Inferior parietal cortex (tissue), 1 donor: Measurements from ENCODE around the gene NECTIN2.
"Not testable (repeated sequence)": the region's sequence is repeated elsewhere in the genome, so short reads cannot be mapped to it uniquely, and the experiment has no call there.

ENCODE experiments used
- DNase-seq: peaks from one replicate; pipeline ENCODE4 v3.0.0-alpha.2; 2016; ENCODE audit errors: extremely low spot score

Gene NECTIN2

DNA sequence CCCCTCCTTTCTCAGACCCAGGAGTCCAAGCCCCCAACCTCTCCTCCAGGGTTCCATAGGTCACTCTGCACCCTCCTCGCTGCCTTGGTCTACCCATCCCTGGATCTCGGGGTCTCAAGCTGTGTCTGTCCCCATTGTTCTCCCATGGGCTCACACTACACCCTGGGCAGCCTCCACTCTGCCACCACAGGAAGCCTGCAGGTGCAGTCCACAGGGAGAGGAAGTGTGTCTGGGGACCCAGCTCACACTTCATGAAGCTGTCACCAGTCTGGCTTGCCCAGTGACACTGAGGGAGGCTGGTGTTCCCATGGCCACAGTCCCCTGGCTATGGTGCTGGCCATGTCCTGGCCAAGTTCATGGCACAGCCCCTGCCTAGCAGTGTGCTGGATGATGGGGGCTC is 5.3 kb downstream of the NECTIN2 start:
- no peak for DNase-seq

DNA sequence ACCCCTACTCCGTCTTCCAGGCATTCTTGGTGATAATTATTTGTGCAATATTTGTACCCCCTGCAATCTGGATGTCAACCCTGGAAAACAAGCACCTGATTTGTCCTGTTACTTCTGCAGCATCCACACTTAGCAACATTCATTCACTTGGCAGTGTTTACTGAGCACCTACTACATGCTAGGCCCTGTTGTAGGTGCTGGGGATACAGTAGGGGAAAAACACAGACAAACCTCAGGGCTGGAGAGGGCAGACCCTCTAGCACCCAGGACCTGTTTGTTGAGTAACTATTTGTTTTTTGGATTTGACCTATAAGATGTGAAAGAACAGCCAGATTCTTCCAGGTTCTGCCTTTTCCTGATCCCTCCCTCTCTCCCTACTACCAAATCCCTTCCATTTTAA is 9.5 kb downstream of the NECTIN2 start:
- DNase-seq: no peak

DNA sequence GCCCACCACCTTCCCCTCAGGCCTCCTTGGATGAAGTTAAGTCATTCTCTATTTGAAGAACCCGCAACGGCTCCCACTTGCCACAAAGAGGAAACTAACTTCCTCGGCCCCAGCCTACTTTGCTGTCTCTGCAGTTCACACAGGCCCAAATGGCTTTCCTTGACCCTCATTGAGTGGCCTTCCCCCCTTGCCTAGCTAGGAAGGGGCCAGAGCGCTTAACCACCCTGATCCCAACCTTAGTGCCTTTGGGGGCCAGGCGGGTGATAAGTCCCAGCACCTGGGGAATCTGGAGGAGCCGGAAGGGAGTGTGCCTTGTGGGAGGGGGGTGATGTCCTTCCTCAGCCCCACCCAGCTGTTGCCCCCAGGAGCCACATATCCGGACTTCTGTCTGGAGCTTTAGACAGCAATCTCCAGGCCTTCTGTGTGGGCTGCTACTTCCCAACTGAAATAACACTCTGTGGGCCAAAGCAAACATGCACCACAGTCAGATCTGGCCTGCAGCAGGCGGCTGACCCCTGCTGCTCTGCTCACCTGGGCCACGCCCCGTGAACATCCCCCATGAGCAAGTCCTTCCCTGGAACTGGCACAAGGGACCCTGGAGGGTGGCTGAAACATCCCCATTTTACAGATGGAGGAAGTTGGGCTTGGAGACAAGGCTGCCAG is 10.5 kb downstream of the NECTIN2 start:
- no peak for DNase-seq

DNA sequence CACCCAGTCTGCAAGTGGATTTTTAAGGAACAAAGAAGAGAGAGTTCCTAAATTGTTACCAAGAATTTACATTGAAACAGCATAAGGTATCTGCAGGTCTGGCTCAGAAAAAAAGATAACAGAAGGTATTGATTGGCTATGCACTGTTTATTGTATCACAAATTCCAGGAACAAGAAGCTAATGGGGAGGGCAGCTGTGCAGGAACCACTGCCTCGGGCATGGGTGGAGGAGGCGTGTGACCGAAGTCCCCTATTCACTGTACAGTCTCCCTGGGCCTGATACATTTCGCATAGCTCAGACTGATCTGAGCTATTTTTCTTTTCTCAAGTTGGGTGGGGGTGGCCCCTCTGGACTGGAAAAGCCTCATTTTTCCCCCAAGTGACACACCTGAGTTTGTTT is 11.7 kb downstream of the NECTIN2 start:
- DNase-seq: no peak

DNA sequence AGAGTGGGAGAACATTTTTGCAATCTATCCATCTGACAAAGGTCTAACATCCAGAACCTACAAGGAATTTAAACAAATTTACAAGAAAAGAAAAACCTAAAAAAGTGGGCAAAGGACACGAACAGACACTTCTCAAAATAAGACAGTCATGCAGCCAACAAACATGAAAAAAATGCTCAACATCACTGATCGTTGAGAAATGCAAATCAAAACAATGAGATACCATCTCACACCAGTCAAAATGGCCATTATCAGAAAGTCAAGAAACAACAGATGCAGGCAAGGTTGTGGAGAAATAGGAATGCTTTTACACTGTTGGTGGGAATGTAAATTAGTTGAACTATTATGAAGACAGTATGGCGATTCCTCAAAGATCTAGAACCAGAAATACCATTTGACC is 15.5 kb downstream of the NECTIN2 start:
- DNase-seq: not testable (repeated sequence)

DNA sequence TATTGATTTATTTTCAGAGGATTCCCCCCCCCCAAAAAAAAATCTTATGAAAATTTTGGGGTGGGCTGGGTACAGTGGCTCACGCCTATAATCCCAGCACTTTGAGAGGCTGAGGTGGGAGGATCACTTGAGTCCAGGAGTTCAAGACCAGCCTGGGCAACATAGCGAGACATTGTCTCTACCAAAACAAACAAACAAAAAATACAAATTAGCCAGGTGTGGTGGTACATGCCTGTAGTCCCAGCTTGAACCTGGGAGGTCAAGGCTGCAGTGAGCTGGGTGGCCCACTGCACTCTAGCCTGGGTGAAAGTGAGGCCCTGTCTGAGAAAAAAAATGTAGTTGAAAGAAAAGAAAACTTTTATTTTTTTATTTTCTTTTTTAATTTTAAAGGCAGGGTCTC is 17.9 kb downstream of the NECTIN2 start:
- DNase-seq: no peak

DNA sequence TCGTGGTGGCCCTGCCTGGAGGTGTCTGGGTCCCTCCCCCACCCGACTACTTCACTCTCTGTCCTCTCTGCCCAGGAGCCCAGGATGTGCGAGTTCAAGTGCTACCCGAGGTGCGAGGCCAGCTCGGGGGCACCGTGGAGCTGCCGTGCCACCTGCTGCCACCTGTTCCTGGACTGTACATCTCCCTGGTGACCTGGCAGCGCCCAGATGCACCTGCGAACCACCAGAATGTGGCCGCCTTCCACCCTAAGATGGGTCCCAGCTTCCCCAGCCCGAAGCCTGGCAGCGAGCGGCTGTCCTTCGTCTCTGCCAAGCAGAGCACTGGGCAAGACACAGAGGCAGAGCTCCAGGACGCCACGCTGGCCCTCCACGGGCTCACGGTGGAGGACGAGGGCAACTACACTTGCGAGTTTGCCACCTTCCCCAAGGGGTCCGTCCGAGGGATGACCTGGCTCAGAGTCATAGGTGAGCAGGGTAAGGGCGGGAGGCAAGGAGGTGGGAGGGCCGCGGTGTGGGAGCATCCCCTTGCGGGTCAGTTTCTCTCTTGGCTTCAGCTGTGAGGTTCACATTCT is 19.2 kb downstream of the NECTIN2 start:
- DNase-seq: no peak

DNA sequence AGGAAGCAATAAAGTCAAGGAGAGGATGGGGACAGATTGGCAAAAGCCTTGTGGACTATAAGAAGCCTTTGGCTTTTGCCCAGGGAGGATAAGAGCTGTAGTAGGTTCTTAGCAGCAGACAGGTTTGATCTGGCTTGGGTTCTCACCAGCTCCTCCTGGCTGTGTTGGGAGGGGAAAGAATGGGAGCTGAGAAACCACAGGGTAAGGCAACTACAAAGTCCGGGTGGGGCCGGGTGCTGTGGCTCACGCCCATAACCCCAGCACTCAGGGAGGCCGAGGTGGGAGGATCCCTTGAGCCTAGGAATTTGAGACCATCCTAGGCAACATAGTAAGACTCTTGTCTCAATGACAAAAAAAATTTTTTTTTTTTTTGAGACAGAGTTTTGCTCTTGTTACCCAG is 20.6 kb downstream of the NECTIN2 start:
- no peak for DNase-seq

DNA sequence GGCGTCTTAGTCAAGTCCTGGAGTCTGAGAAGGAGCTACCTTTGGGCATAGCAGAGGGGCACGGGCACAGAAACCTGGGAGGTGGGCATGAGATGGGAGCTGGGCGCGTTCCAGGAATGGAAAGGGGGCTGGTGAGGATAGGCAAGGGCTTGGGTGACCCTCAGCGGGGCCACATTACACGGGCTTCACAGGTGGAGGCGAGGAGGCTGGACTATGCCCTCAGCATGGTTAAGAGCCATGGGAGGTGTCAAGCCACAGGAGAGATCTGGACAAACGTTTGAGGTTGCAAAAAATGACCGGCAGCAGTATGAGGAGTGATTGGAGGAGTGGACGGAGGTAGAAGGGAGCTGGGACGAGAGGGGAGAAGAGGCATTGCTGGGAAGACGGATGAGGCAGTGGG is 21.5 kb downstream of the NECTIN2 start:
- DNase-seq: no peak

DNA sequence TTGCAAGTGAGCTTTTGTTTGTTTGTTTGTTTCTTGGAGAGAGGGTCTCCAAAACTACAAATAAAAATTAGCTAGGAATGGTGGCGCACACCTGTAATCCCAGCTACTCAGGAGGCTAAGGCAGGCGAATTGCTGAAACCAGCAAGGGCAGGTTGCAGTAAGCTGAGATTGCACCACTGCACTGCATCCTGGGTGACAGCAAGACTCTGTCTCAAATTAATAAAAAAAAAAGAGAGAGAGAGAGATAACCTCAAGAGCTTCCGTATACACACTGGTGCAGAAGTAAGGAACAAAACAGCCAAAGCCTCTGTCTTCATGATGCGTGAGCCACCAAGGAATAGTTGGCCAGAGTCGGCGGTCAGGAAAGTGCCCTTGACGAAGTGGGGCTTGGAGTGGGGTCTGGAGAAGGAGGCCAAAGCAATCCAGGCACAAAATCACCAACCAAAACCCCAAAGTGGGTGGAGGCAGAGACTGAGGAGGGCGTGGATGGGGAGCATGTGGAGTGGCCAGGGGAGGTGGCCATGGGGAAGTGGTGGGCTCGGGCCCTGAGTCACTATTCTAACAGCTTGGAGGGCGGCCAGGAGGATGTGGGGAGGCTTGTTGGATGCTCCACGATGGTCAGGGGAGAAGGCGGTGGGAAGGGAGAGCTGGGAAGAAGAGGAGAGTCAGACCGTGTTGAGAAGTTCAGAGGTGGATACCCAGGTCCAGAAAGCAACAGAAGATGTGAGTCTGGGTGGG is 23.8 kb downstream of the NECTIN2 start:
- no peak for DNase-seq

DNA sequence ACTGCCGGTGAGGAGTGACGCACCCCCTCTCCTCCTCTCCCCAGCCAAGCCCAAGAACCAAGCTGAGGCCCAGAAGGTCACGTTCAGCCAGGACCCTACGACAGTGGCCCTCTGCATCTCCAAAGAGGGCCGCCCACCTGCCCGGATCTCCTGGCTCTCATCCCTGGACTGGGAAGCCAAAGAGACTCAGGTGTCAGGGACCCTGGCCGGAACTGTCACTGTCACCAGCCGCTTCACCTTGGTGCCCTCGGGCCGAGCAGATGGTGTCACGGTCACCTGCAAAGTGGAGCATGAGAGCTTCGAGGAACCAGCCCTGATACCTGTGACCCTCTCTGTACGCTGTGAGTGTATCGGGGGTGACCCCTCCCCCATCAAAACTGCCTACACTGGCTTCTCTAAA is 25.7 kb downstream of the NECTIN2 start:
- DNase-seq: no peak

DNA sequence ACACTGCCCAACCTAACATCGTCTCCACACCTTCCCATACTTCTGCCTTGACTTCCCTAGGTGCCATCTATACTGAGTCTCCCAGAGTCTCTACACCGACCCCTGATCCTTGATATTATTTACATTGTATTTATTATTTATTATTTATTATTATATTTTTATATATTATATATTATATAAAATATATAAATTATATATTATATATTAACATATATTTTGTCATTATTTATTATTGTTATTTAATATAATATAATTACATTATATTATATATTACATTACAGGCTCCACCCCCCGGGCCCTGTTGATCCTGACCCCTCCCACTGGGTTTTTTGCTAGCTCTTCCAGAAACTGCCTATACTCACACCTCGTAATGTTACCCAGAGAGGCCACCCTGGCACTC is 26.6 kb downstream of the NECTIN2 start:
- no peak for DNase-seq

DNA sequence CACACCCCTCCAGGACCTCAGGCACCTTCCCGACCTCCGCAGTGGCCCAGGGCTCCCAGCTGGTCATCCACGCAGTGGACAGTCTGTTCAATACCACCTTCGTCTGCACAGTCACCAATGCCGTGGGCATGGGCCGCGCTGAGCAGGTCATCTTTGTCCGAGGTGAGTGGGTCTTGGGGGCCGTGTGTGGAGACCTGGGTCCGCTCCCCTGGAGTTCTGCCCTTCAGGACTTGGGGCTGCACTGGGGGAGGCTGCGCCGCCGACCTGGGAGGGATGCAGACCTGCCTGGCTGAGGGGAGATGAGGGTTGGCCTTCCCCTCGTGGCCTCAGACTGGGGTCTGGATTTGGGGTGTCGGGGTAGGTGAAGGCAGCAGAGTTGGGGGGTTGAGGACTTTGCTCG is 28.2 kb downstream of the NECTIN2 start:
- no peak for DNase-seq

DNA sequence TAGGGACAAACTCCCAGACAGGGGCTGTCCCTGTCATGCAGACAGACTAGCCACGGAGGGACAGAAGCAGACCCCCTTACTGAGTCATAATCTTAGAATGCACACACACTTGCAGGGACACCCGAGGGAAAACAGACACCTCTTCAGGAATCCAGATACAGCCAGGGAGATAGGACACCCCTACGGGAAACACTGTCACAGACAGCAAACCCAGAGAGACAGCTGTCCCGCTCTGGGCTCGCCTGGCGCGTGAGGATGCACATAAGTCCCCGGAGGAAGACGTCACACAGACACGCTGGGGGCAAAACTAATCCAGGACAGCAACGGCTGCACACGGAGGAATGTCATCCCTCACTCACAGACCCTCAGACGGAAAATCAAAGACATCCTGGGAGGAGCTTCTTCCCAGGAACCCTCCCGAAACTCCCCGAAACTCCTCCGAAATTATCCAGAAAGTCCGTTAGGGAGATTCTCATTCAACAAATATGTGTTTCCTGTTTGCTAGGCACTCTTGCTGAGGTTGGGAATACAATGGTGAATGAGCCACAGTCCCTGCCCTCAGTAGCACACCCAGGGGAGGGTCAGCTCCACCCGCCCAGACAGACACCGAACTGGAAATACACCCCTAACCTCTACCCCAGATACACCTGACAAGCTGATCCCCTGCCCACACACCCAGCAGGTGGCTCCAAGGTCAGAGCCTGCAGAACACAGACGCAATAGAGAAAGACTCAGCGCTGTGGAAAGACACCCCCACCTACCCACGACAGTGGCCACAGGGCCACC is 29.8 kb downstream of the NECTIN2 start:
- DNase-seq: no peak

DNA sequence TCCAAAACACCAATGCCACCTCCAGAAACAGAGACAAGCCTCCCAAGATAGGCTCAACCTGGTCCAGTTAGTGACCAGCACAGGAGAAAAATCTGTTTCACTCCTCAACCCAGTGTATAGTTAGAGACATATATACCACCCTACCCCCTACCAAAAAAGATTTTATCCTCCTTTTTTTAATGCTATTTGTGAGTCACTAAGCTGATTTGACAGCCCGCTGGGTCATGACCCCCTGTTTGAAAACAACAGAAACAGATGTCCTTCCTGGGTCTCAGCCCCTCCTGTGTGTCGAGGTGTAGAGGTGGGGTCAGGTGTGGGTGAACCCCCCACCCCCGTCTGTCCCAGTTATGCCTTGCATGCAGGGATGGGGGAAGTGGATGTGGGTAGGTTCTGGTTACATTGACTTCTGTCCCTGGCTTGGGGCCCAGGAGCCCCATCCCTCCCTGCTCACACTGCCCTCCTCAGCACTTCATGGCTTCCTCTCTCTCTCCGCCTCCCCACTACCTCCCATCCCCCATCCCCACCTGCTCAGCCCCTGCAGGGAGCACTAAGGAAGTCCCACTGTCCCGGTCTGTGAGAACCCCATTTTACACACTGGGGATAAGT is 30.9 kb downstream of the NECTIN2 start:
- DNase-seq: no peak

DNA sequence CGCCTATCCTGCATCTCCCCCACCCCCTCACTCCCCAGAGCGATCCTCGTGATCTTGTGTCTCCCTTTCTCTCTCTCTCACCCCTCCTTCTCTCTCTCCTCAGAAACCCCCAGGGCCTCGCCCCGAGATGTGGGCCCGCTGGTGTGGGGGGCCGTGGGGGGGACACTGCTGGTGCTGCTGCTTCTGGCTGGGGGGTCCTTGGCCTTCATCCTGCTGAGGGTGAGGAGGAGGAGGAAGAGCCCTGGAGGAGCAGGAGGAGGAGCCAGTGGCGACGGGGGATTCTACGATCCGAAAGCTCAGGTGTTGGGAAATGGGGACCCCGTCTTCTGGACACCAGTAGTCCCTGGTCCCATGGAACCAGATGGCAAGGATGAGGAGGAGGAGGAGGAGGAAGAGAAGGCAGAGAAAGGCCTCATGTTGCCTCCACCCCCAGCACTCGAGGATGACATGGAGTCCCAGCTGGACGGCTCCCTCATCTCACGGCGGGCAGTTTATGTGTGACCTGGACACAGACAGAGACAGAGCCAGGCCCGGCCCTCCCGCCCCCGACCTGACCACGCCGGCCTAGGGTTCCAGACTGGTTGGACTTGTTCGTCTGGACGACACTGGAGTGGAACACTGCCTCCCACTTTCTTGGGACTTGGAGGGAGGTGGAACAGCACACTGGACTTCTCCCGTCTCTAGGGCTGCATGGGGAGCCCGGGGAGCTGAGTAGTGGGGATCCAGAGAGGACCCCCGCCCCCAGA is 32.2 kb downstream of the NECTIN2 start:
- DNase-seq: no peak

DNA sequence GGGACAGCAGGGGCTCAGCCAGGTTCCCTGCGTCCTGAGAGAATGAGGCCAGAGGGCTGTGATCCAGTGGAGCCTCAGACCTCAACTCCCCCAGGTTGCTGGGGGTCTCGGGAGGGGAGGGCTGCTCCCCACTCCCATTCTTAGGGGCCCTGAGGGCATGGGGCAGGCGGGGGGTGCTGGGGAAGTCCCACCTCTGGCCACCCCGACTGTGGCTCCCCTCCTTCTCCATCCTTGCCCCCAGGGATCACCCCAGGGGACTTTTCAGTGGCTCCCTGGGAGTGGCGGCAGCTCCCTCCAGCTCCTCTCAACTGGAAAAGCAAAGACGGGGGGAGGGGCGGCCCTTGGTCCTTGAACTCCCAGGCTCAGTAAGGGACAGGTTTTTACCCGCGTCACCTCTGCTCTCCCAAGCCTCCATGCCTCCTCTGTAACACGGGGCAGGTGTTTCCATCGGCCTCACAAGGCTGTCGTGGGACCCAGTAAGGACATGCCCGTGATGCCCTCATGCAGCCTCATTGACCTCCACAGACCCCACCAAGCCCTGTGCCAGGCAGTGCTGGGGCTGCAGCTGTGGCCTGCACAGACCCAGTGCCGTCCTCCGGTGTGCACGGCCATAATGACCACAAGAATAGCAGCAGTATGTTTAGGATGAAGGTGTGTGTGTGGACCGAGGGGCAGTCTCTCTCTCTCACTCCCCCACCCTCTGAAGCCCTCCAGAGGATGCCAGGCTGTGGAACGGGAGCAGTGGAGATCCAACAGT is 33.4 kb downstream of the NECTIN2 start:
- no peak for DNase-seq

DNA sequence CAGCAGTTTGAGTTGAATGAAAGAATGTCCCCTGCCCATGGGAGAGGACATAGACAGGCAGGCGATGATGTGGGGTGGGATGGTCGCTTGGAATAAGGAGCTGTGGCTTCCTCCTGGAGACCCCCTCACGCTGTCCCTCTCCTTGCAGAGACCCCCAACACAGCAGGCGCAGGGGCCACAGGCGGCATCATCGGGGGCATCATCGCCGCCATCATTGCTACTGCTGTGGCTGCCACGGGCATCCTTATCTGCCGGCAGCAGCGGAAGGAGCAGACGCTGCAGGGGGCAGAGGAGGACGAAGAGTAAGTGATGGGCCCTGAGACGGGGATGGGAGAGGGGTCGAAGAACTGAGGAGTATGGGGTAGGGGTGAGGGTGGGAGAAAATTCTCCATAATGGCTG is 36.0 kb downstream of the NECTIN2 start:
- DNase-seq: no peak

DNA sequence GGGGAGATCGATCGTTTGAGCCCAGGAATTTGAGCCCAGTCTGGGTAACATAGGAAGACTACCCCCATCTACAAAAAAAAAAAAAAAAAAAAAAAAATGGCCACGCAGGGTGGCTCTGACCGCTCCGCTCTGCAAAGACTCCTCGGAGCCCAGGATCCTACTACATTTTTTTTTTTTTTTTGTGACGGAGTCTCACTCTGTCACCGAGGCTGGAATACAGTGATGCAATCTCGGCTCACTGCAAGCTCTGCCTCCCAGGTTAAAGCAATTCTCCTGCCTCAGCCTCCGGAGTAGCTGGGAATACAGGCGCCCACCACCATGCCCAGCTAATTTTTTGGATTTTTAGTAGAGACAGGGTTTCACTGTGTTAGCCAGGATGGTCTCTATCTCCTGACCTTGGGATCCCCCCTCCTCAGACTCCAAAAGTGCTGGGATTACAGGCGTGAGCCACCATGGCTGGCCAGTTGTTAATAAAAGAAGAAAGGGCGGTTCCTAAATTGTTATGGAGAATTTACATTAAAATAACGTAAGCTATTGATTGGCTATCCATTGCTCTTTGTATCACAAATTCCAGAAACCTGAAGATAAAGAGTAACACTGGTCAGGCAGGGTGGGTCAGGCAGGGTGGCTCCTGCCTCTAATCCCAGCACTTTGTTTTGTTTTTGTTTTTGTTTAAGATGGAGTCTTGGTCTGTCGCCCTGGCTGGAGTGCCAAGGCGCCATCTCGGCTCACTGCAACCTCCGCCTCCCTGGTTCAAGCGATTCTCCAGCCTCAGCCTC is 36.7 kb downstream of the NECTIN2 start:
- DNase-seq: not testable (repeated sequence)

DNA sequence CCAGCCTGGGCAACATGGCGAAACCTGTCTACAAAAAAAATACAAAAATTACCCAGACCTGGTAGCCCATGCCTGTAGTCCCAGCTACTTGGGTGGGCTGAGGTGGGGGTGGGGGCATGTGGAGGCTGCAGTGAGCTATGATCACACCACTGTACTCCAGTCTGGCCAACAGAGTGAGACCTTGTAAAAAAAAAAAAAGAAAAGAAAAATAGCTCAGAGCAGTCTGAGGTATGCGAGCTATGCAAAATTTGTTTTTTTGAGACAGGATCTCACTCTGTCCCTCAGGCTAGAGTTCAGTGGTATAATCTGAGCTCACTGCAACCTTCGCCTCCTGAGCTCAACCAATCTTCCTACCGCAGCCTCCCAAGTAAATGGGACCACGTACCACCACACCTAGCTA is 37.8 kb downstream of the NECTIN2 start:
- no peak for DNase-seq
